GM12878 (cell line): ENCODE data around the gene ETS1. TPM values are rescaled to one million over a fixed set of nuclear protein-coding genes. Genes with fewer than 3 reads are reported as not detected.

Experiments used
- ATAC-seq: fragments of 200-7000 bp; cut with Tn5 transposase; 3 replicates; pipeline ENCODE4 v1.9.1; 2020; ENCODE audit warnings: mild to moderate bottlenecking, moderate library complexity
- BruUV-seq: library from RNA; stranded (reverse); fragments of 400-500 nt; replicated peaks from 2 replicates; lab custom pipeline; 2021; lab: Mats Ljungman, UMichigan
- CTCF ChIA-PET: fragments of 300-600 bp; sonication (Branson Sonifier 250); formaldehyde crosslinking; extraction: SDS; loops from one replicate; lab custom pipeline; 2021; ENCODE audit warnings: inconsistent platforms; lab: Yijun Ruan, JAX
- POLR2A ChIA-PET: fragments of 350-600 bp; formaldehyde crosslinking; extraction: SDS; loops from one replicate; lab custom pipeline; 2021; ENCODE audit warnings: inconsistent platforms; lab: Charles Lee
- RAD21 ChIA-PET: fragments of 300-600 bp; sonication (Branson Sonifier 250); formaldehyde crosslinking; loops from one replicate; lab custom pipeline; 2023; ENCODE audit warnings: antibody characterized with exemption; ENCODE audit not compliant: unreplicated experiment; lab: Charles Lee
- SMC1A ChIA-PET: fragments of 300-600 bp; sonication (Branson Sonifier 250); formaldehyde crosslinking; loops from one replicate; lab custom pipeline; 2023; ENCODE audit not compliant: unreplicated experiment, uncharacterized antibody; lab: Charles Lee
- DNase-seq: peaks from one replicate; pipeline ENCODE4 v3.0.0-alpha.2; 2011; ENCODE audit warnings: low read depth, low spot score
- FAIRE-seq: peaks from 3 replicates; lab custom pipeline; 2011; peaks lifted over from hg19 to GRCh38; lab: Jason Lieb, UNC
- H2AFZ ChIP-seq: 2 replicates; pipeline ENCODE4 v1.6.0; 2011; ENCODE audit warnings: low read depth, low read length, control low read depth; ENCODE audit not compliant: control insufficient read depth
- H3K27ac ChIP-seq: 2 replicates; pipeline ENCODE4 v1.5.1; 2011; ENCODE audit warnings: control low read depth; ENCODE audit not compliant: control insufficient read depth, insufficient read depth
- H3K27me3 ChIP-seq, 2 experiments: replicated peaks in 1 of 2; 2 replicates each; pipeline versions ENCODE4 v1.6.0 to v1.6.1; 2011; ENCODE audit warnings: low read length in 1 of 2; ENCODE audit not compliant: control insufficient read depth in 2 of 2, insufficient read depth in 2 of 2
- H3K36me3 ChIP-seq, 2 experiments: 2 replicates each; pipeline ENCODE4 v1.5.1; 2011; ENCODE audit warnings: low read length in 1 of 2; ENCODE audit not compliant: control insufficient read depth in 2 of 2, insufficient read depth in 2 of 2
- H3K4me1 ChIP-seq: 2 replicates; pipeline ENCODE4 v1.6.1; 2011; ENCODE audit warnings: mild to moderate bottlenecking, low read length, moderate library complexity, mixed read lengths; ENCODE audit not compliant: control insufficient read depth, insufficient read depth
- H3K4me2 ChIP-seq: 2 replicates; pipeline ENCODE4 v1.6.0; 2011; ENCODE audit warnings: control low read depth; ENCODE audit not compliant: control insufficient read depth, insufficient read depth
- H3K4me3 ChIP-seq: fragments of 200-600 bp; sonication (generic); 2 replicates; pipeline ENCODE4 v1.5.1; 2016
- H3K79me2 ChIP-seq: 2 replicates; pipeline ENCODE4 v1.6.0; 2011; ENCODE audit warnings: low read length; ENCODE audit not compliant: control insufficient read depth, insufficient read depth
- H3K9ac ChIP-seq: 2 replicates; pipeline ENCODE4 v1.8.0; 2011; ENCODE audit warnings: low read length, control low read depth, mixed read lengths; ENCODE audit not compliant: control insufficient read depth, insufficient read depth
- H3K9me3 ChIP-seq: replicated peaks from 3 replicates; pipeline ENCODE4 v1.5.1; 2011; ENCODE audit warnings: mild to moderate bottlenecking, low read length; ENCODE audit not compliant: control insufficient read depth, insufficient read depth
- H4K20me1 ChIP-seq: 2 replicates; pipeline ENCODE4 v1.6.0; 2011; ENCODE audit not compliant: control insufficient read depth, insufficient read depth
- BCL11A ChIP-seq: IDR thresholded peaks from 2 replicates; pipeline ENCODE4 v1.6.1; 2011; ENCODE audit warnings: low read depth, low read length
- BRCA1 ChIP-seq: IDR thresholded peaks from 2 replicates; pipeline ENCODE4 v1.6.1; 2011; ENCODE audit warnings: low read depth, low read length, improper control_type of control experiment
- EED ChIP-seq: sonication (generic); IDR thresholded peaks from 2 replicates; pipeline ENCODE4 v1.6.1; 2016; ENCODE audit warnings: antibody characterized with exemption, low read depth
- EGR1 ChIP-seq, 2 experiments: IDR thresholded peaks; 1 replicate in 1 of 2; 2 replicates in 1 of 2; pipeline ENCODE4 v1.6.1; 2011 to 2012; ENCODE audit warnings: low read depth in 2 of 2, low read length in 2 of 2, borderline replicate concordance in 1 of 2, mild to moderate bottlenecking in 1 of 2, moderate library complexity in 1 of 2
- MYB ChIP-seq: fragments of 150-350 bp; IDR thresholded peaks from 2 replicates; pipeline ENCODE4 v1.6.1; 2014; ENCODE audit warnings: mild to moderate bottlenecking, low read depth, low read length, borderline replicate concordance
- PAX5 ChIP-seq: IDR thresholded peaks from 2 replicates; pipeline ENCODE4 v1.6.1; 2011; ENCODE audit warnings: low read depth, low read length, borderline replicate concordance
- RBBP5 ChIP-seq: fragments of 200-600 bp; sonication (generic); conservative IDR thresholded peaks from 2 replicates; pipeline ENCODE4 v1.6.1; 2016
- RELA ChIP-seq: fragments of 450-650 bp; IDR thresholded peaks from 2 replicates; pipeline ENCODE4 v1.8.0; 2014; ENCODE audit warnings: borderline replicate concordance; ENCODE audit not compliant: partially characterized antibody
- SIX5 ChIP-seq: IDR thresholded peaks from 2 replicates; pipeline ENCODE4 v1.6.1; 2011; ENCODE audit warnings: mild to moderate bottlenecking, low read depth, low read length, moderate library complexity; ENCODE audit not compliant: severe bottlenecking
- SMARCA5 ChIP-seq: fragments of 450-650 bp; IDR thresholded peaks from 2 replicates; pipeline ENCODE4 v1.6.1; 2017; ENCODE audit warnings: mild to moderate bottlenecking
- TCF3 ChIP-seq: IDR thresholded peaks from 2 replicates; pipeline ENCODE4 v1.6.1; 2012; ENCODE audit warnings: low read depth, mild to moderate bottlenecking, low read length, borderline replicate concordance; ENCODE audit not compliant: insufficient read depth
- WRNIP1 ChIP-seq: IDR thresholded peaks from 2 replicates; pipeline ENCODE4 v1.6.1; 2011; ENCODE audit warnings: low read depth, low read length, improper control_type of control experiment, borderline replicate concordance
- ZNF622 ChIP-seq: fragments of 450-650 bp; IDR thresholded peaks from 2 replicates; pipeline ENCODE4 v1.6.1; 2017; ENCODE audit warnings: mild to moderate bottlenecking, inconsistent platforms
- ZSCAN29 ChIP-seq: fragments of 450-650 bp; IDR thresholded peaks from 2 replicates; pipeline ENCODE4 v1.6.1; 2017; ENCODE audit warnings: mild to moderate bottlenecking, moderate library complexity
- WGBS: methylation state at CpG from one replicate; pipeline ENCODE4 v1.1.6; 2016; ENCODE audit warnings: low lambda C conversion rate; ENCODE audit not compliant: insufficient replicate concordance, insufficient coverage; ENCODE audit errors: missing lambda C conversion rate; 5-methylcytosine and 5-hydroxymethylcytosine counted together
- in situ Hi-C: fragments of 300-500 bp; cut with MboI; formaldehyde crosslinking; loops from 9 replicates; pipeline ENCODE4 v1.14.3; 2018; ENCODE audit warnings: mixed read lengths
- intact Hi-C: fragments of 100-400 bp; cut with micrococcal nuclease; formaldehyde crosslinking; loops from one replicate; pipeline ENCODE4 v1.14.2; 2022; ENCODE audit not compliant: unreplicated experiment
- polyA plus RNA-seq, 11 experiments: library from polyadenylated mRNA; depleted of rRNA in 4 of 11; unstranded in 6 of 11; stranded (reverse) in 5 of 11; fragments of >200 nt; fragmentation: Nextera tagmentation in 4 of 11; fragmentation: Illumina TruSeq in 1 of 11; extraction: Ambion mirVana in 4 of 11; extraction: Trizol in 1 of 11; gene quantifications; 1 replicate in 1 of 11; 2 replicates in 10 of 11; pipeline versions ENCODE4 v1.2.1 to v1.2.3, GENCODE V29; 2011 to 2016; ENCODE audit warnings: inconsistent platforms in 2 of 11, missing spikeins in 2 of 11, low read depth in 1 of 11
- total RNA-seq, 4 experiments: library from RNA; depleted of rRNA in 3 of 4; stranded (reverse); fragments of >200 nt in 3 of 4; fragmentation: Illumina TruSeq in 1 of 4; extraction: Trizol in 1 of 4; gene quantifications; 2 replicates each; pipeline versions ENCODE4 v1.2.1 to v1.2.3, GENCODE V29; 2013 to 2021
- TF ChIP-seq, protein P1 (sequence below): fragments of 450-650 bp; formaldehyde crosslinking; IDR thresholded peaks from 2 replicates; pipeline ENCODE4 v1.5.0; 2022; ENCODE audit warnings: mild to moderate bottlenecking, missing genetic modification characterization

Gene ETS1
- total and polyA plus RNA-seq, 10 of the 15 experiments (the other 5 are each of a cell fraction or from before 2014, with no cell fraction given) = 12.5 to 112 (median 55.5) TPM

DNA sequence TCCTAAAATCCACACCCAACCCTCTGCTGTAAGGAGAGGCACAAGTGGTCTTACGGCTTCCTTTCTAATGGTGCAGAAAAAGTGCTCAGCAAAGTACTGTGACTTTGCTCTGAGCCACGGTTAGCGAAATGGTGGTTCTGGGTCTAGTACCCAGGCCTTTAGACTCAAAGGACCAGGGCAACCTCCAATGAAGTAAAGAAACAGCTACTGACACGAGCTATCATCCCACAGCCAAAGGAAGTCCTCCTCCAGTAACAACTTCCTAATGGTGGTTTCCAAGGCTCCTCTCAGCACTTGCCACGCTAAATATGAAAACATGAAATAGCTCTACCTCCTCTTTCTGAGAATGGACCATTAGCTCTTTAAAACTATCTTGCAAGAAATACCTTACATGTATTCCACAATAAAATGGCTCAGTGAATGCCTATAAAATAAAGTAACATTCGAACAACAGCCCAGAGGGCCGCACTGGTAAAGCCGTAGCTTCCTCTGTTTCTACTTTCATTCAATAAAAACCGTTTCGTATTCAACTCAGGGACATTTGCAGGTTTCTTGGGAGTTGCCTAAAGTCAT lies 122.4 kb downstream of the ETS1 start (continued):
- TF ChIP-seq, protein P1, sequence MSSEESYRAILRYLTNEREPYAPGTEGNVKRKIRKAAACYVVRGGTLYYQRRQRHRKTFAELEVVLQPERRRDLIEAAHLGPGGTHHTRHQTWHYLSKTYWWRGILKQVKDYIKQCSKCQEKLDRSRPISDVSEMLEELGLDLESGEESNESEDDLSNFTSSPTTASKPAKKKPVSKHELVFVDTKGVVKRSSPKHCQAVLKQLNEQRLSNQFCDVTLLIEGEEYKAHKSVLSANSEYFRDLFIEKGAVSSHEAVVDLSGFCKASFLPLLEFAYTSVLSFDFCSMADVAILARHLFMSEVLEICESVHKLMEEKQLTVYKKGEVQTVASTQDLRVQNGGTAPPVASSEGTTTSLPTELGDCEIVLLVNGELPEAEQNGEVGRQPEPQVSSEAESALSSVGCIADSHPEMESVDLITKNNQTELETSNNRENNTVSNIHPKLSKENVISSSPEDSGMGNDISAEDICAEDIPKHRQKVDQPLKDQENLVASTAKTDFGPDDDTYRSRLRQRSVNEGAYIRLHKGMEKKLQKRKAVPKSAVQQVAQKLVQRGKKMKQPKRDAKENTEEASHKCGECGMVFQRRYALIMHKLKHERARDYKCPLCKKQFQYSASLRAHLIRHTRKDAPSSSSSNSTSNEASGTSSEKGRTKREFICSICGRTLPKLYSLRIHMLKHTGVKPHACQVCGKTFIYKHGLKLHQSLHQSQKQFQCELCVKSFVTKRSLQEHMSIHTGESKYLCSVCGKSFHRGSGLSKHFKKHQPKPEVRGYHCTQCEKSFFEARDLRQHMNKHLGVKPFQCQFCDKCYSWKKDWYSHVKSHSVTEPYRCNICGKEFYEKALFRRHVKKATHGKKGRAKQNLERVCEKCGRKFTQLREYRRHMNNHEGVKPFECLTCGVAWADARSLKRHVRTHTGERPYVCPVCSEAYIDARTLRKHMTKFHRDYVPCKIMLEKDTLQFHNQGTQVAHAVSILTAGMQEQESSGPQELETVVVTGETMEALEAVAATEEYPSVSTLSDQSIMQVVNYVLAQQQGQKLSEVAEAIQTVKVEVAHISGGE (CRISPR knock-in tag) = no peak
- no peak for TF ChIP-seq RELA
- no peak for TF ChIP-seq PAX5
- TF ChIP-seq, all 136 proteins: peak for 0

DNA sequence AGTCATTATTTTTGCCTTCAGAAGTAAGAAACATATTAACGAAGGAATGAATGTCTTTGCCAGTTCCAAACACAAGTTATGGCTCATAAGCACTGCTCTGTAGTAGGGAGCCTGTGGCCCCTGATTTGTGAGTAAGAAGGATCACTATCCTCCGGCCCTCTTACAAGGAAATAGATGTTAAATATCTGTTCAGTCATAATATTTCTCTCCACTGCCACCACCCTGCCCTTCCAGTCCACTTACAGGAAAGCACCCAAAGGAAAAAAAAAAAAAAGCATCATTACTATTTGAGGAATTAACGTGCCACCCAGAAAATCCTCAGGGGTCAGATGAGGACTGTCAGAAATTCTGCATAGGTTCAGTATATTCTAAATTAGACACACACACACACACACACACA lies 123.4 kb downstream of the ETS1 start:
- Histone ChIP-seq H3K4me3 (no peak overlapping the region), H3K9ac (no peak overlapping the region), H3K4me2 (no peak overlapping the region), H3K4me1 (peaks cover 16% of the 10 kb centered on the region)
- whole genome bisulfite sequencing = 80% methylated on average over 3 of the region's 3 CpGs
- no peak for FAIRE-seq
- SMC1A ChIA-PET = interaction anchor here (1.0 kb wide), 1 partner anchor 120 kb away, joined by 3 read pairs; no protein-coding TSS in a partner anchor
- intact Hi-C loops = no loop called here
- no peak for ATAC-seq
- no peak for DNase-seq
- TF ChIP-seq BCL11A (no peak), ZNF622 (no peak), SIX5 (no peak), EED (no peak), EGR1 (IDR thresholded peaks at IDR 0.05; ENCODE audit: borderline replicate concordance in 1 of 2, low read depth in 2 of 2, low read length in 2 of 2) (no peak), MYB (no peak), WRNIP1 (no peak), ZSCAN29 (no peak), BRCA1 (no peak), TCF3 (no peak), SMARCA5 (no peak), RBBP5 (no peak)
- TF ChIP-seq, all 136 proteins: peak for 0
- RAD21 ChIA-PET = no interaction called here
- Histone ChIP-seq H4K20me1 (no peaks in the 10 kb centered on the region), H3K9me3 (no peaks in the 10 kb centered on the region), H3K27ac (no peak overlapping the region), H3K79me2 (peaks cover 31% of the 10 kb centered on the region), H3K27me3 (no peaks in the 10 kb centered on the region), H3K36me3 (peaks cover 31 to 74% of the 10 kb centered on the region in 2 experiments), H2AFZ (no peak overlapping the region)
- in situ Hi-C loops = loop anchor here (25.0 kb wide), 1 partner anchor 177 kb away; no protein-coding TSS in a partner anchor
- CTCF ChIA-PET = interaction anchor here (1.0 kb wide), 1 partner anchor 15 kb away, joined by 3 read pairs; no protein-coding TSS in a partner anchor
- no TSS peak for BruUV-seq
- POLR2A ChIA-PET = no interaction called here
